Thyroid gland (tissue), 4 donors: ENCODE results near the gene SEPTIN8. TPM values are rescaled to one million over a fixed set of nuclear protein-coding genes. Genes with fewer than 3 reads are reported as not detected.

ENCODE experiments used
- DNase-seq, 2 donors: peaks; one replicate each; pipeline ENCODE4 v3.0.0-alpha.2; 2019
- H3K27ac ChIP-seq, 3 donors: fragments of 200-600 bp; sonication (generic); 1 replicate in 2 of 3; 2 replicates in 1 of 3; pipeline ENCODE4 v1.5.1; 2016 to 2019; ENCODE audit warnings: mild to moderate bottlenecking in 1 of 3, moderate library complexity in 1 of 3
- H3K27me3 ChIP-seq: fragments of 200-600 bp; sonication (generic); one replicate; pipeline ENCODE4 v1.5.1; 2019
- H3K36me3 ChIP-seq, 2 donors: fragments of 200-600 bp; sonication (generic); one replicate each; pipeline ENCODE4 v1.5.1; 2016 to 2019
- H3K4me1 ChIP-seq, 2 donors: fragments of 200-600 bp; sonication (generic); one replicate each; pipeline ENCODE4 v1.5.1; 2017 to 2019
- H3K4me3 ChIP-seq, 3 donors: fragments of 200-600 bp; sonication (generic); replicated peaks in 1 of 3; 1 replicate in 2 of 3; 2 replicates in 1 of 3; pipeline ENCODE4 v1.5.1; 2016; ENCODE audit warnings: mild to moderate bottlenecking in 1 of 3
- H3K9me3 ChIP-seq: fragments of 200-600 bp; sonication (generic); one replicate; pipeline ENCODE4 v1.5.1; 2017
- CTCF ChIP-seq, 6 experiments: fragments of 200-600 bp in 3 of 6; fragments of 450-650 bp in 3 of 6; sonication (generic) in 3 of 6; IDR thresholded peaks; one replicate each; pipeline ENCODE4 v1.5.1; 2016 to 2019; ENCODE audit warnings: antibody characterized with exemption in 6 of 6, mild to moderate bottlenecking in 2 of 6, inconsistent platforms in 1 of 6, moderate library complexity in 1 of 6
- POLR2A ChIP-seq, 2 donors: fragments of 450-650 bp; IDR thresholded peaks; one replicate each; pipeline ENCODE4 v1.6.1; 2017; ENCODE audit warnings: antibody characterized with exemption in 2 of 2, mild to moderate bottlenecking in 2 of 2, moderate library complexity in 1 of 2
- WGBS, 2 donors: methylation state at CpG; one replicate each; pipeline ENCODE4 v1.1.5; 2017; 5-methylcytosine and 5-hydroxymethylcytosine counted together
- intact Hi-C: fragments of 100-400 bp; cut with DNase I; formaldehyde crosslinking; loops from one replicate; pipeline ENCODE4 v1.15.1; 2023
- total RNA-seq, 4 donors: library from RNA; depleted of rRNA; stranded (reverse); fragments of >200 nt; gene quantifications; one replicate each; pipeline ENCODE4 v1.2.3, GENCODE V29; 2016

Gene SEPTIN8
- total RNA-seq, 4 donors from 2014 or later: 41.9 to 57.7 (median 46.7) TPM

GRCh38 chr5:132746592-132746953 is 30.5 kb downstream of the SEPTIN8 start:
- H3K27ac ChIP-seq: no peak overlapping the region
- no peak for DNase-seq
- peaks cover 0 to 12% of the 10 kb centered on the region in 2 donors for H3K4me1 ChIP-seq
- TF ChIP-seq POLR2A (IDR thresholded peaks at IDR 0.05) (no peak), CTCF (IDR thresholded peaks at IDR 0.05) (no peak)
- H3K27me3 ChIP-seq: no peaks in the 10 kb centered on the region
- H3K4me3 ChIP-seq: peak overlapping the region in 1 of 3 donors; percentile 47
- 26 to 28% methylated on average over 3 of the region's 3 CpGs for WGBS, 2 donors
- H3K9me3 ChIP-seq: no peaks in the 10 kb centered on the region
- intact Hi-C loops: loop anchor here (10.0 kb wide), 1 partner anchor 78 kb away; no protein-coding TSS in a partner anchor
- H3K36me3 ChIP-seq: no peaks in the 10 kb centered on the region

- H3K9me3 ChIP-seq: no peaks in the 10 kb centered on the region
- 70 to 91% methylated on average over 2 of the region's 2 CpGs for WGBS, 2 donors
- H3K4me1 ChIP-seq: peaks cover 0 to 12% of the 10 kb centered on the region in 2 donors
- TF ChIP-seq CTCF (IDR thresholded peaks at IDR 0.05) (no peak), POLR2A (IDR thresholded peaks at IDR 0.05) (no peak)
- no peak overlapping the region for H3K27ac ChIP-seq
- intact Hi-C loops: loop anchor here (10.0 kb wide), 1 partner anchor 80 kb away; no protein-coding TSS in a partner anchor
- H3K4me3 ChIP-seq: no peak overlapping the region
- H3K36me3 ChIP-seq: no peaks in the 10 kb centered on the region
- DNase-seq: no peak
- H3K27me3 ChIP-seq: no peaks in the 10 kb centered on the region
Observed at GRCh38 chr5:132744659-132745058, 32.4 kb downstream of the SEPTIN8 start.

GRCh38 chr5:132742626-132743025 is 34.4 kb downstream of the SEPTIN8 start:
- H3K27ac ChIP-seq: no peak overlapping the region
- H3K36me3 ChIP-seq: no peaks in the 10 kb centered on the region
- no peak for DNase-seq
- no peaks in the 10 kb centered on the region for H3K27me3 ChIP-seq
- H3K9me3 ChIP-seq: no peaks in the 10 kb centered on the region
- 91 to 95% methylated on average over 5 of the region's 5 CpGs for whole genome bisulfite sequencing, 2 donors
- H3K4me3 ChIP-seq: no peak overlapping the region
- peaks cover 0 to 15% of the 10 kb centered on the region in 2 donors for H3K4me1 ChIP-seq
- TF ChIP-seq POLR2A (IDR thresholded peaks at IDR 0.05): no peak
- TF ChIP-seq CTCF (IDR thresholded peaks at IDR 0.05): no peak
- intact Hi-C loops: loop anchor here (10.0 kb wide), 1 partner anchor 82 kb away; no protein-coding TSS in a partner anchor

- 91 to 92% methylated on average over 2 of the region's 2 CpGs for WGBS, 2 donors
- Histone ChIP-seq H3K36me3 (no peaks in the 10 kb centered on the region), H3K4me1 (peaks cover 0 to 10% of the 10 kb centered on the region in 2 donors), H3K27ac (no peak overlapping the region), H3K9me3 (no peaks in the 10 kb centered on the region), H3K27me3 (no peaks in the 10 kb centered on the region), H3K4me3 (no peak overlapping the region)
- intact Hi-C loops: loop anchor here (10.0 kb wide), 1 partner anchor 83 kb away; no protein-coding TSS in a partner anchor
- no peak for DNase-seq
- TF ChIP-seq CTCF (IDR thresholded peaks at IDR 0.05) (no peak), POLR2A (IDR thresholded peaks at IDR 0.05) (no peak)
Observed at GRCh38 chr5:132742158-132742557, 34.9 kb downstream of the SEPTIN8 start.

GRCh38 chr5:132739232-132739631 is 37.8 kb downstream of the SEPTIN8 start:
- Histone ChIP-seq H3K27me3 (no peaks in the 10 kb centered on the region), H3K27ac (no peak overlapping the region), H3K4me3 (no peak overlapping the region), H3K36me3 (no peaks in the 10 kb centered on the region), H3K4me1 (peaks cover 4 to 13% of the 10 kb centered on the region in 2 donors), H3K9me3 (no peaks in the 10 kb centered on the region)
- intact Hi-C loops: no loop called here
- no peak for TF ChIP-seq POLR2A (IDR thresholded peaks at IDR 0.05)
- TF ChIP-seq CTCF (IDR thresholded peaks at IDR 0.05): no peak
- no peak for DNase-seq
- 77 to 78% methylated on average over 1 of the region's 1 CpG for WGBS, 2 donors
